NCI-H526 (cell line): ENCODE results near the gene STXBP5L.
"Not testable (repeated sequence)": the region's sequence is repeated elsewhere in the genome, so short reads cannot be mapped to it uniquely, and the experiment has no call there.

Experiments
- DNase-seq, 2 experiments: peaks; one replicate each; lab custom pipeline; 2025; lab: John Stamatoyannopoulos, UW

Gene STXBP5L

DNA sequence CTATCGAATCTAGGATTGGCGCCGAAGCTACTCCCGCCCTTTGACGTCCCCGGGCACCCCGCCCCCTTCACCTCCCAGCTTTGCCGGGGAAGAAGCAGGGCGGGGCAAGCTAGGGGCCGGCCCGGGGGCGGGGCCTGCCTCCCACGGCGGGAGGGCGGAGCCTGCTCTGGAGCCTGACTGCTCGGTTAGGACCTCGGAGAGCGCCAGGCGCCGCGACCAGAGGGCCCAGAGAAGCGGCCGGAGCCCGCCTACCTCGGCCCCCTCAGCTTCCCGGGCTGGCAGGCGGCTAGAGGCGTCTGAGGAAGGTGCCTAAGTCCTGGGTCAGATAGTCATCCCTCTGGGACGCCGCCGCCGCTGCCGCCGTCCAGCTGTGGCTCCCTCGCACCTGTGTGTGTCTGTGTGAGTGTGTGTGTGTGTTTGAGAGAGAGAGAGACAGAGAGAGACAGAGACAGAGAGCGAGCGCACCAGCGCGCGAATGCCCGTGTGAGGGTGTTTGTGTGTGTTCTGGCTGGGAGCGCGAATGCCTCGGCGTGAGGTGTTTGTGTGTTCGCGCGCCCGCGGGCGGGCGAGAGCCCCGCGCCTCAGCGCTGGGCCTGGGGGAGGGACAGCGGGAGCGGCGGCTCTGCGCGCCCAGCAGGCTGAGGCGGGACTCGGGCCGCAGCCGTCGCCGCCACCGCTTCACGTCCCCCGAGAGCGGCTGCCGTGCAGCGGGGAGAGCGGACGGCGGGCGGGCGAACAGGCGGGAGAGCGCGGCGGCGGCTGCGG lies at the start of gene STXBP5L:
Gene STXBP5L, plus strand, starts transcription at position 176 of the 765 bp plus-strand sequence. CDS start 1,374 bp downstream, outside the sequence.
- peak; percentile 91 to 99 for DNase-seq

DNA sequence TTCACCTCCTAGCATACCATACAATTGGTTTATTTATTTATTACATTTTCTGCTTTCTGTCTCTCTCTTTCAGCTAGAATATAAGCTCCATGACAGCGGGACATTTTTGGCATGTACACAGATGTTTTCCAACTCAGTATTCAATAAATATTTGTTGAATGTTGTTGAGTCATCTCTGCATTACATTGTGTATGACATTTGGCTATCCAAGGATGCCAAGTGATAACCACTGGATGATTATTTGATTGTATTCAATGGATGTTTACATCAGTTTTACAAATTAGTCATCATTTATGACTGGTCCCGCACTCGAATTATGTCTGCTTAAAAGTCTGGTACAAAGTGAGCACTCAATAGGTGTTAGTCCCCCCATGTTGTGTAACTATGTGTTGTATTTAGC lies 49.5 kb upstream of the STXBP5L start:
- no peak for DNase-seq

DNA sequence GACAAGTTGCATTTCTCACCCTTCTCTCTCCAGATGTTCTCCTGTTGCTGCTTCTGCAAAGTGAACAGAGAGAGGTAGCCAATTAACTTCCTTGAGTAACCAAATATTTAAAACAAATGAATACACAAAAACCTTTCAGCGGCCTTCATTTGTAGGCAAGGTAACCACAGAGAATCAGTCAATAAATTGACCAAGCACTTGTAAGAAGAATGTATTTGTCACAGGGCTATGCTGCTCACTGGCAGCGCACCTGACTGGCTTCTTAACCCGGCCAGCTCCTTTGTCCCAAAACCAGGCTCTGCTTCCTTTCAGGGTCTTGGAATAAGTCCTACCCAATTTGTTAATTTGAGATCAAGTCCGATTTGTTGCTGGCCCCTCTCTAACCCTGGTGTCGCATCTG lies 43.5 kb upstream of the STXBP5L start:
- DNase-seq, result peak in 1 of 2 experiments; percentile 27

DNA sequence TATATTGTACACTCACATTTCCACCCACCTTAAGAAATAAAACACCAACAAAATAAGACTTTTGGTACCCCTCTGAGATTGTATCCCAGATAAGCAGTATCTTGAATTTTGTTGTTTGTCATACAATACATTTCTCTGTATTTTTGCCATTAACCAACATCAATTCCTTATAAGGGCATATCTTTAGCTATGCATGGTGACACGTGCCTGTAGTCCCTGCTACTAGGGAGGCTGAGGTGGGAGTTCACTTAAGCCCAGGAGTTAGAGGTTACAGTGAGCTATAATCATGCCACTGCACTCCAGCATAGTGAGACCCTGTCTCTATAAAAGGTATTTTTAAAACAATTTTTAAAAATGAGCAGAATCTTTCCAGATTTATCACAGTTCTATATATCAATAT lies 32.5 kb upstream of the STXBP5L start:
- no peak for DNase-seq

DNA sequence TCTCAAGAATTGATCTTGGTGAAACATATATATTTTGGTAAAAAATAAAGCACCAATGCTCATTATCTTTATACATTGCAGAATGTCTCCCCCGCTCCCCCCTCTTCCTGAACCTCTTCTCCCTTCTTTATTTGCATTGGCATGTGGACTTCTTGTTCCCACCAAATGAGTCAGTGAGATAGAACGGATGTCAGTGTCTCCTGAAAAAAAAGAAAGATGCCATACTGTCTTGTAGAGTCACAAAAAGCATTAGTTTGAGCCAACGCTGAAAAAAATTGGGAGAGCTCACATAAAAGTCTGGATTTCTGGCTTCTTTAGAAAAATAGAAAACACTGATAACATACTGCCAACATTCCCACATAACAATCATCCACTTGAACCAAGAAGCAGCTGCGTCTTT lies 32.0 kb upstream of the STXBP5L start:
- DNase-seq, result no peak

DNA sequence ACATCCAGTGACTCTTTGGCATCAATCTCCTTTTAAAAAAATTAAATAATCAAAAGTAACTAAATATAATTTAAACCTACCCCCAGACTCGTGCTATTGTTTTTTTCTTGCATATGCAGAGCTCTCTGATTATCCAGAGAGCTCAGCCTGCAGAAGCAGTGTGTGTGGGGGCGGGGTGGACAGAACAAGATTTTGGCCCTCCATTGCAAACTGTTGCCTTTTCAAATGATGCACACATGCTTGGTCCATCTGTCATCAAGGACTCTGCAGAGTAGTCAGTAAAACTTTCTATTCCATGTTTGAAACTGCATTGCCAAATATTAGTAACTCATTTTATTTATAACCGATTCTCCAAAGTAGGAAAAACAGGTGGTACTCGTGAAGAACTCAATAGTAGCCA lies 28.6 kb upstream of the STXBP5L start:
- DNase-seq, result no peak

DNA sequence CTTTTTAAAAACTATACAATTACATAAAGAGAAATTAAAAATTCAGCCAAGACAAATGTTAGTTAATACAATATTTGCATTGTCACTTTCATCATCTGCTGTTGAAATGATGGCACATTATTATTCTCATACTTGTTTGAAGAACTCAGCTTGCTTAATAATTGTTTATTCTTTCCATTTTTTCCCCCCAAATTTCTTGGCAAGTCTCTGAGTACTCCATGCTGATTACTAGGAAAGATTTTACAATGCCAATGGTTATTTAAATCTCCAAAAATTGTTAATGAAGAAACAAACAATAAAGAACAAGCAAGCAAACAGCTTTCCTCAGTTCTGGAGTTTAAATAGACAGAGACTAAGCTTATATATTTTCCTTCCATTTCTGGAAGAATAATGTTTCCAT lies 15.1 kb upstream of the STXBP5L start:
- no peak for DNase-seq

DNA sequence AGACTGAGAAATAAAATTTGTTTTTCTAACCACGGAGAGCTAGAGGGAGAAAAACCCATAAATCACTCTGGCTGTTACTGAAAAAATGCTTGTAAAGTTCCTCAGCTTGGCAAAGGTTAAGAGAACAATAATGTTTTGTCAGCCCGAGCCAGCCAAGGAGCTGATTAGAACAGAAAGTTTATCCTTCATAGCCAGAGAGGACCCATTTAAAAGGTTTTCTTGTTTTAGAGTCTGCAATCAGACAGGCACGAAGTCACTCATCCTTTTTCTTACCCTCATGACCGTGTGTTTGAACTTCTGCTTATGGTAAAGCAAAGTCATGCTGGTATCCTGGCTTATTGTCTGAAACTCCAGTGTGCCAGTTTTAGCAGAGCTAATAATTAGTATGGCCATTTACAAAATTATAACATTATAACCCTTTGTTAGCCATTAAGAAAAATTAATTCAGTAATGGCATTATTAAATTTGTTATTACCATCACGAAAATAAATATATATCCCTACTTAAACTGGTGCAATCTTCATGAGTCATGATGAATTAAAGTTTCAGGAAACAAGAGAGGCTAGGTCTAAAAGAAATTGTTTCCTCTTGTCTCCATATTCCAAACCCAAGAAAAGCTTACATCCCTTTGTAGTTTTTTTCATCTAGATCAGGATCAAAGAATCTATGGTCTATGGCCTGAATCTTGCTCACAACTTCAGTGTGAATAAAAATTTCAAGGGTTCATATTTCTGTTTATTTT lies 13.5 kb upstream of the STXBP5L start:
- DNase-seq, result peak; percentile 64 to 80

DNA sequence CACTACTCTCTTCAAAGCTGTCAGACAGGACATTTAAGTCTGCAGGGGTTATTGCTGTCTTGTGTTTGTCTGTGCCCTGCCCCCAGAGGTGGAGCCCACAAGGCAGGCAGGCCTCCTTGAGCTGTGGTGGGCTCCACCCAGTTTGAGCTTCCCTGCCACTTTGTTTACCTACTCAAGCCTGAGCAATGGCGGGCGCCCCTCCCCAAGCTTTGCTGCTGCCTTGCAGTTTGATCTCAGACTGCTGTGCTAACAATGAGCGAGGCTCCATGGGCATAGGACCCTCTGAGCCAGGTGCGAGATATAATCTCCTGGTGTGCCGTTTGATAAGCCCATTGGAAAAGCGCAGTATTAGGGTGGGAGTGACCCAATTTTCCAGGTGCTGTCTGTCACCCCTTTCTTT lies 6.3 kb upstream of the STXBP5L start:
- not testable (repeated sequence) for DNase-seq

DNA sequence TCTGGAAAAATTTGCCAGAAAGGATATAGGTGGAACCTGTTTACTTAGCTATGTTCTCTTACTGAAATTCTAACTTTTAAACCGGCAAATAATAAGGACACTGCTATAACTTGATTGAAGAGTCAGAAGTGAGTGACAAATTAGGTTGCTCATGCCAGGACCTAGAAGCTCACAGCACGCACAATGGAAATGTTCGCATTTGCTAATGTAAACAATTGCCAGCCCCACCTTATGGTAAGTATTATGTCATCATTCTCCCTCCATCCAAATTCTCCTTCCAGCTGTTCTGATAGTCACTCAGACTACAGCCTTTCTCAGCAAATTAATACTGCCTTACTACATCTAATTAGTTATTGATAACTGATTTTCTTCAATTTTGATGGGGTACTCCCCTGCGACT lies 4.8 kb upstream of the STXBP5L start:
- DNase-seq, result peak; percentile 63 to 86

DNA sequence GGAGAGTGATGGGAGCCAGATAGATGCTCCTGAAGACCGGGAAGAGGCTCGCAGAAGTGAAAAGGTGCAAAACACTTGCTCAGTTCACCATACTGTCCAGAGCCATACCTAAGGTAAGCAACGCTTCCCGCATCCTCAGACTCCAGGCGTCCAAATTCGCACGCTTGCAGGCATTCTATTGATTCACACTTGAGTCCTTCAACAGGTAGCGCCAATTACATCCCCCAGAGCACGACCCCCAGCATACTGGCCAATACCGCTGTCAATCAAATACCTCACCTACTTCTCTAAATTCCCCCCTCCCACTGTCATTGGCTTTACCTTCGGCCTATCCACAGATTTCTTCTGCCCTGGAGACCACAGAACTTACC lies 361 bp upstream of the STXBP5L start:
- peak in 1 of 2 experiments; percentile 99 for DNase-seq

DNA sequence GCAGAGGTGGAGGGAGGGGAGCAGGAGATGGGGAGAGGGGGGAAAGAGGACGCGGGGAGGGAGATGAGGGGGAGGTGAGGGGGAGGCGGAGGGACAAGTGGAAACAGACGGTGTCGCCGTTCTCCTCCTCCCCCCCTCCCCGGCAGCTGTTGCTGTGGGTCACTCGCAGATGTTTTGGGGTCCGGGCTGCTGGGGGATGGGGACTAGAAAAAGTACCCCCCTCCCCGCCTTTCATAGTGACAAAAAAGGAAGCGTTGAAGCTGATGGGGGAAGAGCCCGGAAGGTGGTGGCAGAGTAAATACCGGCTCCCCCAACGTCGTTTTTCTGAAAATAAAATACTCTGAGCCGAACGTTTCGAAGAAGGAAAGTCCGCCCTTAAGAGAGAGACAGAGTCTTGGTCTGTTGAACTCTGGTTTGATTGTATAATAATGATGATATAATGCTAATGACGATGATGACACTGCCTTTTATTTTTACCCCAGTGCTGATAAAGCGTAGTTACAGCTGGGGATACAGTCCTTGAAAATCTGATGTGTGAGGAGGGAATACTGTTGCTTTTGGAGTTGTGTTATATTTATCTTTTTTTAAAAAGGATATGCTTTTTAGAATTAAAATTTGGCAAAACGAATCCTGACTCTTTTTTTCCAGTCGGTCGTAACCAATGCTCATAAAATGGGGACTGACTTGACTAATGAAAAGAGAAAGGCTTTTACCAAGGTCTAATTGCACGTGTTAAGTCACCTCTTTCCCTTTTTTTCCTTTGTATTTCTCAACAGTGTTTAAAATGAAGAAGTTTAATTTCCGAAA lies 993 bp downstream of the STXBP5L start:
- DNase-seq, result no peak

DNA sequence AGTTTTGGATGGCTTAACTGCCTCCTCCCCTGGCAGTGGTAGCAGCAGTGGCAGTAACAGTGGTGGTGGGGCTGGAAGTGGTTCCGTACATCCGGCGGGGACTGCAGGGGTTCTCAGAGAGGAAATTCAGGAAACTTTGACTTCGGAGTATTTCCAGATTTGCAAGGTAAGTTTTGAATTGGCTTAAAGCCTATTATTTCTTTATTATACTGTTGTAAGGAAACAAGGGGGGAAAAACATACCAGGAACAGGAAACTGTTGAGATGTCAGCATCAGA lies 1.5 kb downstream of the STXBP5L start:
- DNase-seq, result peak; percentile 22 to 27

DNA sequence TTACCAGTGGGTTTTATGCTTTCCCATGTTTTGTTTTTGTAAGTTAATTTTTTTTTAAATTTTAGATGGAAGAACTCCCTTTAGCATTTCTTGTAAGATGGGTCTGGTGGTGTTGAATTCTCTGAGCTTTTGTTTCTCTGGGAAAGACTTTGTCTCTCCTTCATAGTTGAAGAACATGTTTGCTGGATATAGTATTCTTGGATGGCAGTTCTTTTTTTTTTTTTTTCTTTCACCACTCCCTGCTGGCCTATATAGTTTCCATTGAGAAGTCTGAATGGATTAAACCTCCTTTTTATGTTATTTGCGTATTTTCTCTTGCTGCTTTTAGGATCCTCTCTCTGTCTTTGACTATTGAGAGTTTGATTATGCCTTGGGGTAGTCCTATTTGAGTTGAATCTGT lies 18.1 kb downstream of the STXBP5L start:
- no peak for DNase-seq

DNA sequence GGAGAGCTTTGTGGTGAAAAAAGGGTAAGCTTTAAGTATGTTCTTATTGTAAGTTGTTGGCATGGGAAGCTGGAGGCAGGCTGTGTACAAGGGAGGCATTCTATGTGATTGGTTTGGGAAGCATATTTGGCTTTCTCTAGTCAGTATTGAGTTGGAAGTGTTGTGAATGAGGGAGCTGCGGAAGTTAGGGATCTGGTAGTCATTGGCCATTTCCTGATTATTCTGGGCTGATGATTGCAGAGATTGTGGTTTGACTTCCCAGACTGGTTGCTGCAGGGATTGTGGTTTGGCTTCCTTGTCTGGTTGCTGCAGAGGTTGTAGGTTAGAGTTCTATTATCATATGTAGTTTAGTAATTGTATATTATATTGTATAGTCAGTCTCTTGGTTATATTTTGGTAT lies 21.0 kb downstream of the STXBP5L start:
- no peak for DNase-seq

DNA sequence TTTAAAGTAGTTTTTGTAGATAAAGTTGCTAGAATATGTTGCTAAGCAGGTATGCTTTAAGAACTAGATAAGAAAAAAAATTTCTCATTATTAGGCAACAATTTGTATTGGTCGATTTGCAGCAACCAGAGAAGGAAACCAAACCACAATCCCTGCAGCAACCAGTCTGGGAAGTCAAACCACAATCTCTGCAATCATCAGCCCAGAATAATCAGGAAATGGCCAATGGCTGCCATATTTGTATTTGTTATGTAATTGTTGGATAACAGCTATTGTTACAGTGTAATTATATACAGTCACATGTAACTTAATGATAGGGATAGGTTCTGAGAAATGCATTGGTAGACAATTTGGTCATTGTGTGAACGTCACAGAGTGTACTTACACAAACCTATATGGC lies 23.6 kb downstream of the STXBP5L start:
- no peak for DNase-seq

DNA sequence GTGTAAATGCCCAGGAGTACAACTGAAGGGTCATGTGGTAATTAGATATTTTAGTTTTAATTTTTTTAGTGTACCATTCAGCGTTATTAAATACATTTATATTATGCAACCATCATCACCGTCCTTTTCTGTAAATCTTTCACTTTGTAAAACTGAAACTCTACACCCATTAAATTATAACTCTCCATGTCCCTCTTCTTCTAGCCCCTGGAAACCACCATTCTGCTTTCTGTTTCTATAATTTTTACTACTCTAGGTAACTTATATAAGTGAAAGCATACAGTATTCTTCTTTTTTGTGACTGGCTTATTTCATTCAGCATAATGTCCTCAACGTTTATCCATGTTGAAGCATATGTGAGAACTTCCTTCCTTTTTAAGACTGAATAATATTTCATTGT lies 48.1 kb downstream of the STXBP5L start:
- DNase-seq, result no peak

DNA sequence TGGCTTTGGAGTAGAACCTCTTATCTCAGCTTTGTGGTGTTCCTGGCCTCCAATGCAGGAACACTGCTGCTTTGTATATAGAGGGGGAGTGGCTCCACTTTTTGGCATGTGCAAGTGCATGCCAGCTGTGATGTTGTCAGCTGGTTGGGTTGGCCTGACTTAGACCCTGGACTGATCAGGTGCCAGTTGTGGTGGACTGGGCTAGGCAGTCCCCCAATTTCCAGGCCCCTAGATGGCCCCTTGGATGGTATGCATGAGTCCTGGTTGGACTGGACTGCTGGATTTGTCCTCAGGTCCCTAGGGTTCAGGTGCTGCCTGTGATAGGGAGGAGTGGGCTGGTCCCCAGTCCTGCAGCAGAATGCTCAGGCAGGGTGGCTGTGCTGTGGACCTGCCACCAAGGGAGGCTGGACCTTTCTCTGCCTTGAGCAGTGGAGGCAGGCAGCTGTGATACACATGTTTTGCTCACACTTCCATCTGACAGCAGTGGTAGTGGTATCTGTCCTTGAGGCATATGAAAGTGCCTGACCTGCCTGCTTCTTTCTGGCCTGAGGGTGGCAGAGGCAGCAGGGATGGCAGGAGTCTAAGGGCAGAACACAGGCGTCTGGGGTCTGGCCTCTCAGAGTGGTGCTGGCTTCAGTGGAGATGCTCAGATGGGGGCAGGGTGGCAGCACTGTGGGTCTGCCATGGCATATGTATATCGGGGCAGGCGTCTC lies 74.8 kb downstream of the STXBP5L start:
- no peak for DNase-seq

DNA sequence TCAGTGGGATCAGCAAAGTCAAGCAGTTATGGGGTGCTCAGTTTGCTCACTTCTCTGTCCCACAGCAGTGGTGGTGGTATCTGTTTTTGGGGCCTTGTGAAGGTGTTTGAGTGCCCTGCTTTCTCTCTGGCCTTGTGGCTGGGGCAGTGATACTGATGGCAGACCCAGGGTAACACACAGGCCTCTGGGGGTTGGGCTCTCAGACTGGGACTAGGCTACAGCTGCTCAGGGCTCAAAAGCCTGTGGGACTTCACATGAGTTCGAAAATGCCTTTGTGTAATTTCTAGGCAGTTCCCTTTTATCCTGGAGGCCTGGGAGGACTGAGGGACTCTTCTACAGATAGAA lies 75.3 kb downstream of the STXBP5L start:
- no peak for DNase-seq

DNA sequence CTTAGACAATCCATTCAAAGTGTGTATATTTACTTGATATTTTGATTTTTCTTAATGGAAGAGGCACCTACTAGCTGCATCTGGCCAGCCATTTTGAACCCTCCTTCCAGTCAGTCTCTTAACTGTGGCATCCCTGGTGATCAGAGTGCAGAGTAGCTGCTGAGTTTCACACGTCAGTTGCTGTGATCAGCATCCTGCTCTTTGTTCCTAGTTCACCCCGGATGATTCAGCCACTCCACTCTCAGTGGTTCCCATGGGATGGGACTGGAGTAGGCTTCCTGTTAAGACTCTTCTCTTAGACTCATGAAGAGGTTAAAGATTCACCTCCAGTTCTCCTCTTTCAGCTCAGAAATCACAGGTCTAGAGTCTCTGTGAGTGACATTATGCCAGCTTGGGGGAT lies 75.8 kb downstream of the STXBP5L start:
- DNase-seq, result no peak

DNA sequence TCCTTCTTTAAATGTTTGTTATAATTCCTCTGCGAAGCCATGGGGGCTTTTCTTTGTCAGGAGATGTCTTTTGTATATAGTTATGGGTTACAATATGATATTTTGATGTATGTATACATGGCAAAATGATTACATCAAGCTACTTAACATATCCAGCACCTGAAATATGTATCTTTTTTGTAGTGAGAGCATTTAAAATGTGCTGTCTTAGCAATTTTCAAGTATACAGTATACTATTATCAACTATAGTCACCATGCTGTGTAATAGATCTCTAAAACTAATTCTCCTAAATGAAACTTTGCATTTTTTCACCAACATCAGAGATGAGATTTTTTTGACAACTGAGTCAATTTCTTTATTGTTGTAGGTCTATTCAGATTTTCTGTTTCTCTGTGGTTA lies 77.2 kb downstream of the STXBP5L start:
- DNase-seq, result no peak

DNA sequence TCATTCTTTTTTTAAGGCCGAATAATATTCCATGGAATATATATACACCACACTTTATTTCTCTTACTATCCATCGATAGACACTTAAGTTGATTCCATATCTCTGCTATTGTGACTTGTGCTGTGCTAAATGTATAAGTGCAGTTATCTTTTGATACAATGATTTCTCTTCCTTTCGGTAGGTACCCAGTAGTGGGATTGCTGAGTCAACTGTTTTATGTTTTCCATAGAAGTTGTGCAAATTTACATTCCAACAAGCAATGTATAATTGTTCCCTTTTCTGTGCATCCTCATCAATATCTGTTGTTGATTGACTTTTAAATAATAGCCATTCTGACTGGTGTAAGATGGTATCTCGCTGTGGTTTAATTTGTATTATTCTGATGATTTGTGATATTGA lies 81.0 kb downstream of the STXBP5L start:
- DNase-seq, result no peak
